HL-60 (cell line): ENCODE results near the gene POLR3E.

Source experiments
- DNase-seq, 2 experiments: peaks; one replicate each; pipeline ENCODE4 v3.0.0-alpha.2; 2010 to 2020; ENCODE audit warnings: low read depth in 1 of 2, low spot score in 1 of 2
- H3K27ac ChIP-seq: fragments of 250-450 bp; sonication (Bioruptor Pico); replicated peaks from 2 replicates; pipeline ENCODE4 v1.5.1; 2020; ENCODE audit warnings: mild to moderate bottlenecking, moderate library complexity
- H3K27me3 ChIP-seq: fragments of 250-450 bp; sonication (Bioruptor Pico); 2 replicates; pipeline ENCODE4 v1.5.1; 2021; ENCODE audit warnings: mild to moderate bottlenecking, moderate library complexity; ENCODE audit not compliant: insufficient read depth, poor library complexity, severe bottlenecking
- H3K4me3 ChIP-seq: replicated peaks from 2 replicates; pipeline ENCODE4 v1.5.1; 2011; ENCODE audit warnings: mild to moderate bottlenecking, control low read depth, low read length; ENCODE audit not compliant: insufficient read depth
- CTCF ChIP-seq: IDR thresholded peaks from one replicate; pipeline ENCODE4 v1.5.1; 2011; ENCODE audit warnings: low read length, control low read depth, inconsistent platforms; ENCODE audit not compliant: insufficient read depth
- GABPA ChIP-seq: IDR thresholded peaks from 2 replicates; pipeline ENCODE4 v1.6.1; 2012; ENCODE audit warnings: low read depth
- POLR2AphosphoS5 ChIP-seq: IDR thresholded peaks from 2 replicates; pipeline ENCODE4 v1.6.1; 2012; ENCODE audit warnings: low read depth
- REST ChIP-seq: IDR thresholded peaks from 2 replicates; pipeline ENCODE4 v1.6.1; 2012; ENCODE audit warnings: low read depth; ENCODE audit not compliant: insufficient replicate concordance
- SPI1 ChIP-seq: IDR thresholded peaks from 2 replicates; pipeline ENCODE4 v1.6.1; 2012; ENCODE audit warnings: low read depth, mild to moderate bottlenecking, borderline replicate concordance

Gene POLR3E

GRCh38 chr16:22369221-22369811 lies 72.1 kb downstream of the POLR3E start:
- H3K27me3 ChIP-seq: no peaks in the 10 kb centered on the region
- DNase-seq: peak in 1 of 2 experiments; percentile 54
- H3K27ac ChIP-seq: peak overlapping the region; percentile 54
- TF ChIP-seq POLR2AphosphoS5 (no peak), SPI1 (no peak), CTCF (no peak), GABPA (peak; percentile 82), REST (peak; percentile 90)
- H3K4me3 ChIP-seq: no peak overlapping the region

GRCh38 chr16:22370038-22370820 lies 73.0 kb downstream of the POLR3E start:
- Histone ChIP-seq H3K4me3 (no peak overlapping the region), H3K27ac (peak overlapping the region; percentile 54), H3K27me3 (no peaks in the 10 kb centered on the region)
- TF ChIP-seq SPI1 (no peak), REST (no peak), GABPA (no peak), CTCF (no peak), POLR2AphosphoS5 (no peak)
- no peak for DNase-seq

GRCh38 chr16:22372882-22373661 lies 75.9 kb downstream of the POLR3E start:
- TF ChIP-seq POLR2AphosphoS5 (no peak), CTCF (no peak), REST (no peak), GABPA (no peak), SPI1 (no peak)
- no peaks in the 10 kb centered on the region for H3K27me3 ChIP-seq
- peak overlapping the region; percentile 86 for H3K4me3 ChIP-seq
- DNase-seq: no peak
- no peak overlapping the region; the same call in 1 of the 2 replicates for H3K27ac ChIP-seq
